K562 (cell line): Measurements from ENCODE around the gene STAB1. TPM values are rescaled to one million over a fixed set of nuclear protein-coding genes. Genes with fewer than 3 reads are reported as not detected.
A peak's percentile ranks its signal among the peaks of the same experiment; 100 is the strongest.

ENCODE experiments used
- ATAC-seq: fragments of 200-7000 bp; cut with Tn5 transposase; 3 replicates; pipeline ENCODE4 v1.9.1; 2020; ENCODE audit warnings: moderate library complexity
- BruUV-seq: library from RNA; stranded (reverse); fragments of 400-500 nt; replicated peaks from 2 replicates; lab custom pipeline; 2021; lab: Mats Ljungman, UMichigan
- CTCF ChIA-PET: fragments of 300-600 bp; formaldehyde crosslinking; extraction: SDS; loops from one replicate; lab custom pipeline; 2021; ENCODE audit warnings: low intra/inter-chr PET ratio; lab: Yijun Ruan, JAX
- POLR2A ChIA-PET: fragments of 300-600, 350-650 bp; sonication (Branson Sonifier 250); formaldehyde crosslinking; extraction: SDS; loops from one replicate; lab custom pipeline; 2021; ENCODE audit warnings: antibody characterized with exemption, inconsistent platforms; lab: Yijun Ruan, JAX
- DNase-seq, 4 experiments: peaks; one replicate each; pipeline versions ENCODE4 v3.0.0 to v3.0.0-alpha.2; 2011 to 2018; ENCODE audit warnings: low spot score in 3 of 4, mixed read lengths in 3 of 4; ENCODE audit errors: extremely low read depth in 1 of 4
- FAIRE-seq: peaks from 2 replicates; lab custom pipeline; 2011; peaks lifted over from hg19 to GRCh38; lab: Jason Lieb, UNC
- H2AFZ ChIP-seq: 2 replicates; pipeline ENCODE4 v1.6.0; 2011; ENCODE audit warnings: low read depth, low read length, control low read depth, inconsistent platforms
- H3K27ac ChIP-seq: fragments of 200-600 bp; 3 replicates; pipeline ENCODE4 v1.8.0; 2011; ENCODE audit warnings: low read depth, mild to moderate bottlenecking, control low read depth, inconsistent platforms, low read length, moderate library complexity, mixed read lengths; ENCODE audit errors: extremely low read depth
- H3K27me3 ChIP-seq, 2 experiments: fragments of 300-600 bp in 1 of 2; 2 replicates in 1 of 2; 3 replicates in 1 of 2; pipeline versions ENCODE4 v1.6.0 to v1.8.0; 2011; ENCODE audit warnings: inconsistent platforms in 2 of 2, low read length in 2 of 2, mild to moderate bottlenecking in 1 of 2, mixed read lengths in 1 of 2, moderate library complexity in 1 of 2; ENCODE audit not compliant: control insufficient read depth in 2 of 2, insufficient read depth in 2 of 2
- H3K36me3 ChIP-seq: fragments of 300-600 bp; 3 replicates; pipeline ENCODE4 v1.8.0; 2011; ENCODE audit warnings: mild to moderate bottlenecking, low read length, inconsistent platforms; ENCODE audit not compliant: control insufficient read depth, insufficient read depth
- H3K4me1 ChIP-seq, 2 experiments: fragments of 200-600 bp in 1 of 2; replicated peaks in 1 of 2; 2 replicates in 1 of 2; 3 replicates in 1 of 2; pipeline versions ENCODE4 v1.5.1 to v1.8.0; 2011; ENCODE audit warnings: inconsistent platforms in 2 of 2, low read length in 2 of 2, mild to moderate bottlenecking in 1 of 2, mixed read lengths in 1 of 2, moderate library complexity in 1 of 2; ENCODE audit not compliant: control insufficient read depth in 2 of 2, insufficient read depth in 2 of 2
- H3K4me2 ChIP-seq: 2 replicates; pipeline ENCODE4 v1.6.1; 2011; ENCODE audit warnings: low read length, control low read depth, inconsistent platforms, mixed read lengths; ENCODE audit not compliant: insufficient read depth
- H3K4me3 ChIP-seq: fragments of 200-600 bp; sonication (generic), shearing (Covaris generic); 2 replicates; pipeline ENCODE4 v1.5.1; 2016; ENCODE audit warnings: control low read depth, inconsistent platforms
- H3K79me2 ChIP-seq: fragments of 200-600 bp; 3 replicates; pipeline ENCODE4 v1.8.0; 2011; ENCODE audit warnings: low read length, inconsistent platforms; ENCODE audit not compliant: control insufficient read depth, insufficient read depth
- H3K9ac ChIP-seq, 2 experiments: 2 replicates each; pipeline versions ENCODE4 v1.6.0 to v1.6.1; 2011; ENCODE audit warnings: low read depth in 2 of 2, low read length in 2 of 2, control low read depth in 1 of 2, inconsistent platforms in 1 of 2, mild to moderate bottlenecking in 1 of 2, mixed read lengths in 1 of 2; ENCODE audit not compliant: insufficient read depth in 1 of 2
- H3K9me1 ChIP-seq: one replicate; pipeline ENCODE4 v1.6.0; 2011; ENCODE audit warnings: inconsistent platforms, mild to moderate bottlenecking, low read length, moderate library complexity; ENCODE audit not compliant: control insufficient read depth, insufficient read depth
- H3K9me3 ChIP-seq: replicated peaks from 2 replicates; pipeline ENCODE4 v1.5.1; 2011; ENCODE audit warnings: low read depth, low read length, inconsistent platforms; ENCODE audit not compliant: control insufficient read depth, insufficient read depth
- H4K20me1 ChIP-seq: replicated peaks from 2 replicates; pipeline ENCODE4 v1.6.1; 2011; ENCODE audit warnings: low read length, inconsistent platforms, mixed read lengths; ENCODE audit not compliant: control insufficient read depth, insufficient read depth
- VEZF1 ChIP-seq: fragments of 200-800 bp; sonication (Bioruptor generic); IDR thresholded peaks from 2 replicates; pipeline ENCODE4 v1.6.1; 2017; ENCODE audit warnings: missing genetic modification characterization, missing compliant biosample characterization
- ZBTB33 ChIP-seq: sonication (generic); formaldehyde crosslinking; IDR thresholded peaks from 2 replicates; pipeline ENCODE4 v1.8.1; 2023; ENCODE audit warnings: mild to moderate bottlenecking, missing genetic modification reagents
- ZFP91 ChIP-seq: sonication (generic); formaldehyde crosslinking; IDR thresholded peaks from 2 replicates; pipeline ENCODE4 v1.8.0; 2022; ENCODE audit warnings: mild to moderate bottlenecking, missing genetic modification reagents
- ZNF217 ChIP-seq: sonication (generic); formaldehyde crosslinking; IDR thresholded peaks from 2 replicates; pipeline ENCODE4 v1.8.0; 2022; ENCODE audit warnings: mild to moderate bottlenecking, missing genetic modification reagents
- WGBS: fragments of 100-300 bp; shearing (Covaris generic); methylation state at CpG from one replicate; pipeline ENCODE4 v1.1.6; 2016; ENCODE audit warnings: low coverage, mixed read lengths; ENCODE audit not compliant: insufficient coverage; ENCODE audit errors: missing lambda C conversion rate; 5-methylcytosine and 5-hydroxymethylcytosine counted together
- in situ Hi-C: fragments of 300-500 bp; cut with MboI; formaldehyde crosslinking; loops from 4 replicates; pipeline ENCODE4 v1.15.0; 2018; ENCODE audit warnings: inconsistent platforms, mixed read lengths
- intact Hi-C: fragments of 100-400 bp; cut with micrococcal nuclease; formaldehyde crosslinking; loops from 2 replicates; pipeline ENCODE4 v1.14.2; 2022
- polyA plus RNA-seq, 8 experiments: library from polyadenylated mRNA; depleted of rRNA in 4 of 8; stranded (reverse) in 5 of 8; unstranded in 3 of 8; fragments of >200 nt; fragmentation: Nextera tagmentation in 2 of 8; fragmentation: Illumina TruSeq in 1 of 8; extraction: Ambion mirVana in 2 of 8; extraction: Trizol in 1 of 8; gene quantifications; 2 replicates each; pipeline versions ENCODE4 v1.2.1 to v1.2.3, GENCODE V29; 2011 to 2014; ENCODE audit warnings: inconsistent platforms in 1 of 8, missing spikeins in 1 of 8
- total RNA-seq, 7 experiments: library from RNA; depleted of rRNA in 6 of 7; stranded (reverse); fragments of >200 nt in 6 of 7; fragmentation: Illumina TruSeq in 2 of 7; extraction: Trizol in 2 of 7; gene quantifications; 2 replicates each; pipeline versions ENCODE4 v1.2.1 to v1.2.3, GENCODE V29; 2011 to 2021; ENCODE audit warnings: low replicate concordance in 1 of 7

Gene STAB1
- total and polyA plus RNA-seq, 9 of the 15 experiments (the other 6 are each of a cell fraction or from before 2014, with no cell fraction given) = 0.20 to 3.9 (median 1.2) TPM

GRCh38 chr3:52504977-52505376 lies 9.8 kb downstream of the STAB1 start (continued):
- TF ChIP-seq ZFP91 (CRISPR knock-in tag) = no peak
- TF ChIP-seq ZNF217 (CRISPR knock-in tag) = no peak
- TF ChIP-seq VEZF1 (CRISPR knock-in tag) = no peak

- ATAC-seq (0 out of 3 replicates have a peak, but pooled peaks have one; percentile 11), DNase-seq (no peak), FAIRE-seq (no peak)
- intact Hi-C loops (no loop called here), in situ Hi-C loops (no loop called here)
- H4K20me1 ChIP-seq = no peaks in the 10 kb centered on the region
- no peak overlapping the region for H3K4me3 ChIP-seq
- peaks cover 0 to 40% of the 10 kb centered on the region in 2 experiments; a peak in 2 of 5 replicates for H3K4me1 ChIP-seq
- H2AFZ ChIP-seq = no peak overlapping the region
- no peaks in the 10 kb centered on the region for H3K9me1 ChIP-seq
- H3K79me2 ChIP-seq = no peaks in the 10 kb centered on the region
- no peaks in the 10 kb centered on the region for H3K36me3 ChIP-seq
- no peak overlapping the region for H3K27ac ChIP-seq
- H3K27me3 ChIP-seq = peaks cover 0 to 11% of the 10 kb centered on the region in 2 experiments; a peak in 2 of 5 replicates
- 46% methylated on average over 10 of the region's 27 CpGs for WGBS
- no TSS peak for BruUV-seq
- POLR2A ChIA-PET = interaction anchor here (0.6 kb wide), 1 partner anchor 27 kb away, joined by 5 read pairs; no protein-coding TSS in a partner anchor
- CTCF ChIA-PET = no interaction called here
- no peak overlapping the region for H3K4me2 ChIP-seq
- 0 out of 4 replicates have a peak overlapping the region, but pooled peaks of 1 of the 2 experiments have one; percentile 17 for H3K9ac ChIP-seq
- no peaks in the 10 kb centered on the region for H3K9me3 ChIP-seq
- peak; percentile 21; the same call in 1 of the 2 replicates for TF ChIP-seq ZBTB33
Measured at GRCh38 chr3:52506266-52506966, 11.3 kb downstream of the STAB1 start.
